A549 (cell line): ENCODE measurements around the gene FBH1. TPM values are rescaled to one million over a fixed set of nuclear protein-coding genes. Genes with fewer than 3 reads are reported as not detected.
"Not testable (repeated sequence)": the region's sequence is repeated elsewhere in the genome, so short reads cannot be mapped to it uniquely, and the experiment has no call there.

ENCODE experiments used
- ATAC-seq, 2 experiments: fragments of 200-7000 bp in 1 of 2; fragments of >200 bp in 1 of 2; cut with Nextera tagmentation in 1 of 2; cut with Tn5 transposase in 1 of 2; 3 replicates each; pipeline versions ENCODE4 v1.8.0 to v1.9.1; 2018 to 2020; ENCODE audit warnings: mild to moderate bottlenecking in 1 of 2, moderate library complexity in 1 of 2
- CTCF ChIA-PET: fragments of 300-600 bp; sonication (Branson Sonifier 250); formaldehyde crosslinking; extraction: SDS; loops from one replicate; lab custom pipeline; 2021; ENCODE audit warnings: antibody characterized with exemption, inconsistent platforms; lab: Yijun Ruan, JAX
- POLR2A ChIA-PET: fragments of 350-600 bp; formaldehyde crosslinking; extraction: SDS; loops from one replicate; lab custom pipeline; 2021; ENCODE audit warnings: antibody characterized with exemption, inconsistent platforms; lab: Yijun Ruan, JAX
- DNase-seq, 2 experiments: peaks; one replicate each; pipeline versions ENCODE4 v3.0.0 to v3.0.0-alpha.2; 2011 to 2016; ENCODE audit warnings: low read depth in 1 of 2, low spot score in 1 of 2
- FAIRE-seq: peaks from 2 replicates; lab custom pipeline; 2011; peaks lifted over from hg19 to GRCh38; lab: Jason Lieb, UNC
- H3K27ac ChIP-seq, 2 experiments: fragments of >200 bp; sonication (Bioruptor Twin); formaldehyde crosslinking; 3 replicates each; pipeline ENCODE4 v1.5.1; 2016 to 2017
- H3K4me1 ChIP-seq: fragments of >200 bp; sonication (Bioruptor Twin); formaldehyde crosslinking; 3 replicates; pipeline ENCODE4 v1.6.1; 2016
- H3K4me2 ChIP-seq: fragments of >200 bp; sonication (Bioruptor Twin); formaldehyde crosslinking; 3 replicates; pipeline ENCODE4 v1.6.1; 2016
- H3K4me3 ChIP-seq: fragments of >200 bp; sonication (Bioruptor Twin); formaldehyde crosslinking; 3 replicates; pipeline ENCODE4 v1.5.1; 2016
- H3K9me3 ChIP-seq: fragments of >200 bp; sonication (Bioruptor Twin); formaldehyde crosslinking; 3 replicates; pipeline ENCODE4 v1.6.1; 2016
- ATOH8 ChIP-seq: fragments of 250-450 bp; sonication (Bioruptor Pico); IDR thresholded peaks from 2 replicates; pipeline ENCODE4 v1.5.0; 2020; ENCODE audit warnings: low read depth, mild to moderate bottlenecking, moderate library complexity
- CHD2 ChIP-seq: fragments of 150-350 bp; IDR thresholded peaks from 2 replicates; pipeline ENCODE4 v1.6.1; 2014; ENCODE audit warnings: low read length; ENCODE audit not compliant: partially characterized antibody
- EHF ChIP-seq: fragments of 250-450 bp; sonication (Bioruptor Pico); IDR thresholded peaks from 2 replicates; pipeline ENCODE4 v1.5.0; 2020; ENCODE audit warnings: mild to moderate bottlenecking
- ELK1 ChIP-seq: fragments of 150-350 bp; IDR thresholded peaks from 2 replicates; pipeline ENCODE4 v1.6.1; 2014; ENCODE audit warnings: low read depth, mild to moderate bottlenecking, low read length
- FOXS1 ChIP-seq: fragments of 250-450 bp; sonication (Bioruptor Pico); IDR thresholded peaks from 2 replicates; pipeline ENCODE4 v1.5.0; 2020; ENCODE audit warnings: mild to moderate bottlenecking, moderate library complexity
- HES2 ChIP-seq: fragments of >200 bp; sonication (Bioruptor Twin); formaldehyde crosslinking; IDR thresholded peaks from 2 replicates; pipeline ENCODE4 v1.6.1; 2016
- HOXA7 ChIP-seq: fragments of 250-450 bp; sonication (Bioruptor Pico); IDR thresholded peaks from 2 replicates; pipeline ENCODE4 v1.5.0; 2020; ENCODE audit warnings: mild to moderate bottlenecking, moderate library complexity
- JUN ChIP-seq, 2 experiments: fragments of >200 bp; sonication (Bioruptor Twin); formaldehyde crosslinking; IDR thresholded peaks; 2 replicates in 1 of 2; 3 replicates in 1 of 2; pipeline ENCODE4 v1.6.1; 2016 to 2017
- MAFK ChIP-seq: fragments of 450-650 bp; IDR thresholded peaks from 2 replicates; pipeline ENCODE4 v1.6.1; 2014; ENCODE audit not compliant: partially characterized antibody
- MYC ChIP-seq: IDR thresholded peaks from 2 replicates; pipeline ENCODE4 v1.6.1; 2012; ENCODE audit warnings: mild to moderate bottlenecking, inconsistent platforms, low read length, improper control_type of control experiment, borderline replicate concordance
- NFE2L2 ChIP-seq: fragments of 150-350 bp; conservative IDR thresholded peaks from 2 replicates; pipeline ENCODE4 v1.6.1; 2014; ENCODE audit warnings: low read length
- PHF8 ChIP-seq: fragments of 200-600 bp; sonication (generic); IDR thresholded peaks from 2 replicates; pipeline ENCODE4 v1.6.1; 2016; ENCODE audit warnings: low read depth, mild to moderate bottlenecking, antibody characterized with exemption, moderate library complexity, borderline replicate concordance
- POLR2A ChIP-seq: IDR thresholded peaks from 2 replicates; pipeline ENCODE4 v1.6.1; 2012; ENCODE audit warnings: mild to moderate bottlenecking, low read length
- RARB ChIP-seq: fragments of 250-450 bp; sonication (Bioruptor Pico); IDR thresholded peaks from 2 replicates; pipeline ENCODE4 v1.8.0; 2021; ENCODE audit warnings: mild to moderate bottlenecking, moderate library complexity
- SREBF2 ChIP-seq: fragments of 450-650 bp; IDR thresholded peaks from 2 replicates; pipeline ENCODE4 v1.6.1; 2014; ENCODE audit warnings: mild to moderate bottlenecking, moderate library complexity
- TP53 ChIP-seq: fragments of 250-450 bp; sonication (Bioruptor Pico); IDR thresholded peaks from 2 replicates; pipeline ENCODE4 v1.5.0; 2021; ENCODE audit warnings: mild to moderate bottlenecking, moderate library complexity
- ZSCAN20 ChIP-seq: fragments of 250-450 bp; sonication (Bioruptor Pico); IDR thresholded peaks from 2 replicates; pipeline ENCODE4 v1.8.0; 2022; ENCODE audit warnings: mild to moderate bottlenecking, moderate library complexity
- WGBS: methylation state at CpG from one replicate; pipeline ENCODE4 v1.1.6; 2017; ENCODE audit errors: missing lambda C conversion rate; 5-methylcytosine and 5-hydroxymethylcytosine counted together
- polyA plus RNA-seq, 4 experiments: library from polyadenylated mRNA; depleted of rRNA in 3 of 4; stranded (reverse); fragments of >200 nt; fragmentation: RNase III in 1 of 4; extraction: RNeasy Plus Mini Kit Qiagen cat#74134 plus additional on column Dnase treatment in 1 of 4; gene quantifications; 2 replicates in 3 of 4; 3 replicates in 1 of 4; pipeline ENCODE4 v1.2.3, GENCODE V29; 2011 to 2017

The FBH1 gene
- polyA plus RNA-seq, 2 of the 4 experiments (the other 2 are of a cell fraction): 43.9 to 56.5 TPM

GRCh38 chr10:5866451-5867081 is 23.5 kb upstream of the FBH1 start:
- CTCF ChIA-PET, ATAC-seq, FAIRE-seq, DNase-seq, H3K4me1 ChIP-seq, POLR2A ChIA-PET, H3K4me2 ChIP-seq, H3K4me3 ChIP-seq, H3K27ac ChIP-seq, H3K9me3 ChIP-seq: not testable (repeated sequence)
- WGBS: 93% methylated on average over 5 of the region's 5 CpGs

- 70% methylated on average over 4 of the region's 4 CpGs for WGBS
- ATAC-seq: not testable (repeated sequence)
Measured at GRCh38 chr10:5867091-5867615, 22.9 kb upstream of the FBH1 start.

GRCh38 chr10:5868383-5868782 is 21.7 kb upstream of the FBH1 start:
- DNase-seq, FAIRE-seq, H3K4me1 ChIP-seq, ATAC-seq, H3K4me2 ChIP-seq, POLR2A ChIA-PET, H3K27ac ChIP-seq, H3K9me3 ChIP-seq, H3K4me3 ChIP-seq: not testable (repeated sequence)
- 78% methylated on average over 8 of the region's 8 CpGs for WGBS
- CTCF ChIA-PET: interaction anchor here (0.9 to 1.6 kb wide), 3 partner anchors 9 to 1053 kb away, joined by 3 to 5 read pairs (median 4); no protein-coding TSS in a partner anchor

More at GRCh38 chr10:5867091-5867615, 22.9 kb upstream of the FBH1 start:
- H3K27ac ChIP-seq, H3K4me1 ChIP-seq, DNase-seq, H3K4me2 ChIP-seq, H3K4me3 ChIP-seq, FAIRE-seq, POLR2A ChIA-PET, H3K9me3 ChIP-seq: not testable (repeated sequence)
- CTCF ChIA-PET: interaction anchor here (1.6 kb wide), 1 partner anchor 8 kb away, joined by 5 read pairs; no protein-coding TSS in a partner anchor

- Histone ChIP-seq H3K4me1 (no peaks in the 10 kb centered on the region), H3K27ac (no peak overlapping the region), H3K9me3 (0 out of 3 replicates have a peak, but pooled peaks cover 3% of the 10 kb centered on the region), H3K4me3 (no peak overlapping the region), H3K4me2 (no peak overlapping the region)
- CTCF ChIA-PET: interaction anchor here (0.8 to 1.7 kb wide), 5 partner anchors 10 to 1054 kb away, joined by 3 to 4 read pairs (median 4); no protein-coding TSS in a partner anchor
- DNase-seq: no peak
- 93% methylated on average over 3 of the region's 3 CpGs for WGBS
- ATAC-seq: no peak
- TF ChIP-seq NFE2L2: no peak
- no peak for TF ChIP-seq SREBF2
- no peak for TF ChIP-seq HES2
- no peak for FAIRE-seq
- POLR2A ChIA-PET: no interaction called here
Measured at GRCh38 chr10:5869156-5869555, 20.9 kb upstream of the FBH1 start.

GRCh38 chr10:5871596-5871995 is 18.4 kb upstream of the FBH1 start:
- CTCF ChIA-PET: interaction anchor here (0.9 to 2.2 kb wide), 5 partner anchors 9 to 27 kb away, joined by 3 to 8 read pairs (median 5); no protein-coding TSS in a partner anchor
- Histone ChIP-seq H3K9me3 (0 out of 3 replicates have a peak, but pooled peaks cover 3% of the 10 kb centered on the region), H3K27ac (no peak overlapping the region), H3K4me3 (no peak overlapping the region), H3K4me2 (no peak overlapping the region), H3K4me1 (no peaks in the 10 kb centered on the region)
- no peak for FAIRE-seq
- 91% methylated on average over 5 of the region's 5 CpGs for WGBS
- POLR2A ChIA-PET: no interaction called here
- no peak for ATAC-seq
- TF ChIP-seq MAFK: no peak
- TF ChIP-seq FOXS1 (CRISPR knock-in tag): no peak
- no peak for TF ChIP-seq TP53 (CRISPR knock-in tag)
- no peak for TF ChIP-seq ZSCAN20
- TF ChIP-seq ELK1: no peak
- no peak for TF ChIP-seq ATOH8
- TF ChIP-seq HES2: no peak
- TF ChIP-seq HOXA7: no peak
- no peak for TF ChIP-seq EHF (CRISPR knock-in tag)
- no peak for TF ChIP-seq CHD2
- TF ChIP-seq POLR2A: no peak
- TF ChIP-seq MYC: no peak
- no peak for TF ChIP-seq PHF8
- TF ChIP-seq JUN (IDR thresholded peaks at IDR 0.05): no peak
- TF ChIP-seq RARB (CRISPR knock-in tag): no peak
- DNase-seq: no peak
